Smooth muscle cell (in vitro differentiated cells): ENCODE results near the gene EML4. TPM values are rescaled to one million over a fixed set of nuclear protein-coding genes. Genes with fewer than 3 reads are reported as not detected.

ENCODE experiments used
- DNase-seq: peaks from one replicate; lab custom pipeline; 2025; ENCODE audit not compliant: unreplicated experiment; lab: John Stamatoyannopoulos, UW
- H2AFZ ChIP-seq: fragments of 200-600 bp; sonication (generic); 2 replicates; pipeline ENCODE4 v1.6.0; 2016; ENCODE audit warnings: antibody characterized with exemption, low read depth, mild to moderate bottlenecking
- H3F3A ChIP-seq: fragments of 200-600 bp; sonication (generic); 2 replicates; pipeline ENCODE4 v1.6.0; 2017; ENCODE audit warnings: antibody characterized with exemption, low read depth
- H3K27ac ChIP-seq: fragments of 200-600 bp; sonication (generic); 2 replicates; pipeline ENCODE4 v1.5.1; 2016; ENCODE audit warnings: low read depth, mild to moderate bottlenecking
- H3K27me3 ChIP-seq: fragments of 200-600 bp; sonication (generic); 2 replicates; pipeline ENCODE4 v1.6.1; 2016; ENCODE audit warnings: low read depth, mild to moderate bottlenecking
- H3K36me3 ChIP-seq: fragments of 200-600 bp; sonication (generic); 2 replicates; pipeline ENCODE4 v1.5.1; 2016; ENCODE audit warnings: low read depth
- H3K4me1 ChIP-seq: fragments of 200-600 bp; sonication (generic); 2 replicates; pipeline ENCODE4 v1.5.1; 2016; ENCODE audit warnings: low read depth
- H3K4me2 ChIP-seq: fragments of 200-600 bp; sonication (generic); 2 replicates; pipeline ENCODE4 v1.6.0; 2016; ENCODE audit warnings: mild to moderate bottlenecking
- H3K4me3 ChIP-seq: fragments of 200-600 bp; sonication (generic); 2 replicates; pipeline ENCODE4 v1.5.1; 2016; ENCODE audit warnings: mild to moderate bottlenecking
- H3K79me2 ChIP-seq: fragments of 200-600 bp; sonication (generic); 2 replicates; pipeline ENCODE4 v1.6.0; 2016; ENCODE audit warnings: low read depth, mild to moderate bottlenecking
- H3K9ac ChIP-seq: fragments of 200-600 bp; sonication (generic); 2 replicates; pipeline ENCODE4 v1.6.0; 2016; ENCODE audit warnings: low read depth
- H3K9me3 ChIP-seq: fragments of 200-600 bp; sonication (generic); replicated peaks from 2 replicates; pipeline ENCODE4 v1.5.1; 2016; ENCODE audit warnings: low read depth
- H4K20me1 ChIP-seq: fragments of 200-600 bp; sonication (generic); 2 replicates; pipeline ENCODE4 v1.6.0; 2016; ENCODE audit warnings: low read depth
- CTCF ChIP-seq: fragments of 200-600 bp; sonication (generic); IDR thresholded peaks from 2 replicates; pipeline ENCODE4 v1.5.1; 2017; ENCODE audit warnings: borderline replicate concordance, mild to moderate bottlenecking, antibody characterized with exemption; ENCODE audit not compliant: insufficient read depth, poor library complexity, severe bottlenecking
- WGBS: methylation state at CpG from one replicate; pipeline ENCODE4 v1.1.7; 2016; ENCODE audit warnings: low lambda C conversion rate; 5-methylcytosine and 5-hydroxymethylcytosine counted together
- polyA plus RNA-seq: library from polyadenylated mRNA; unstranded; fragments of >200 nt; fragmentation: Nextera tagmentation; extraction: Ambion mirVana; gene quantifications from 2 replicates; pipeline ENCODE4 v1.2.1, GENCODE V29; 2016
- total RNA-seq: library from RNA; depleted of rRNA; stranded (reverse); fragments of >200 nt; gene quantifications from 2 replicates; pipeline ENCODE4 v1.2.3, GENCODE V29; 2014

EML4 gene
- total and polyA plus RNA-seq, 2 experiments from 2014 or later, result 33.6 to 46.2 TPM

GRCh38 chr2:42163444-42164045, 5.6 kb upstream of the EML4 start:
- no peak for TF ChIP-seq CTCF
- H3K4me3 ChIP-seq, result no peak overlapping the region
- 62% methylated on average over 8 of the region's 8 CpGs for WGBS
- no peaks in the 10 kb centered on the region for H3K9me3 ChIP-seq
- no peaks in the 10 kb centered on the region for H3K36me3 ChIP-seq
- H3K27me3 ChIP-seq, result no peaks in the 10 kb centered on the region
- H3F3A ChIP-seq, result peaks cover 6% of the 10 kb centered on the region
- no peaks in the 10 kb centered on the region for H3K79me2 ChIP-seq
- no peak overlapping the region for H3K27ac ChIP-seq
- peak overlapping the region; percentile 35 for H2AFZ ChIP-seq
- peak overlapping the region; percentile 14 for H3K4me2 ChIP-seq
- no peak overlapping the region for H3K9ac ChIP-seq
- no peaks in the 10 kb centered on the region for H4K20me1 ChIP-seq
- no peak for DNase-seq
- no peaks in the 10 kb centered on the region for H3K4me1 ChIP-seq

- Histone ChIP-seq H3K27me3 (no peaks in the 10 kb centered on the region), H3K4me1 (no peaks in the 10 kb centered on the region), H2AFZ (peak overlapping the region; percentile 14), H3K27ac (no peak overlapping the region), H3K79me2 (no peaks in the 10 kb centered on the region), H3K9ac (no peak overlapping the region), H3K4me3 (no peak overlapping the region), H4K20me1 (no peaks in the 10 kb centered on the region), H3F3A (peaks cover 10% of the 10 kb centered on the region), H3K9me3 (no peaks in the 10 kb centered on the region), H3K4me2 (no peak overlapping the region), H3K36me3 (no peaks in the 10 kb centered on the region)
- TF ChIP-seq CTCF, result no peak
- DNase-seq, result no peak
- 67% methylated on average over 3 of the region's 3 CpGs for WGBS
Measured at GRCh38 chr2:42164046-42164445, 5.1 kb upstream of the EML4 start.

GRCh38 chr2:42164971-42165370, 4.2 kb upstream of the EML4 start:
- 67% methylated on average over 1 of the region's 1 CpG for WGBS
- Histone ChIP-seq H3K4me3 (no peak overlapping the region), H3K27me3 (no peaks in the 10 kb centered on the region), H3K27ac (no peak overlapping the region), H3K9ac (no peak overlapping the region), H3K79me2 (peaks cover 2% of the 10 kb centered on the region), H3K4me2 (no peak overlapping the region), H3K9me3 (no peaks in the 10 kb centered on the region), H3F3A (peaks cover 10% of the 10 kb centered on the region), H3K36me3 (no peaks in the 10 kb centered on the region), H4K20me1 (no peaks in the 10 kb centered on the region), H3K4me1 (no peaks in the 10 kb centered on the region), H2AFZ (no peak overlapping the region)
- TF ChIP-seq CTCF, result no peak
- DNase-seq, result no peak

GRCh38 chr2:42167458-42167857, 1.7 kb upstream of the EML4 start:
- no peak for DNase-seq
- peak overlapping the region; percentile 64 for H2AFZ ChIP-seq

More at GRCh38 chr2:42167458-42167857, 1.7 kb upstream of the EML4 start:
- H3K27ac ChIP-seq, result no peak overlapping the region
- TF ChIP-seq CTCF, result no peak
- H3F3A ChIP-seq, result peaks cover 10% of the 10 kb centered on the region
- no peaks in the 10 kb centered on the region for H3K9me3 ChIP-seq
- no peaks in the 10 kb centered on the region for H3K36me3 ChIP-seq
- H3K9ac ChIP-seq, result no peak overlapping the region
- no peak overlapping the region for H3K4me3 ChIP-seq
- no peaks in the 10 kb centered on the region for H3K27me3 ChIP-seq
- H3K79me2 ChIP-seq, result peaks cover 27% of the 10 kb centered on the region
- H4K20me1 ChIP-seq, result peaks cover 22% of the 10 kb centered on the region
- H3K4me2 ChIP-seq, result no peak overlapping the region
- peaks cover 22% of the 10 kb centered on the region for H3K4me1 ChIP-seq
- WGBS, result 83% methylated on average over 2 of the region's 2 CpGs
